HepG2 (cell line): Measurements from ENCODE around the gene ATG4D. TPM values are rescaled to one million over a fixed set of nuclear protein-coding genes. Genes with fewer than 3 reads are reported as not detected.

Source experiments
- BRF2 ChIP-seq: sonication (generic); formaldehyde crosslinking; IDR thresholded peaks from 2 replicates; pipeline ENCODE4 v1.8.1; 2022; ENCODE audit warnings: mild to moderate bottlenecking, missing genetic modification reagents
- EED ChIP-seq: sonication (generic); formaldehyde crosslinking; IDR thresholded peaks from 2 replicates; pipeline ENCODE4 v1.5.0; 2020; ENCODE audit warnings: mild to moderate bottlenecking, missing genetic modification reagents
- MXD3 ChIP-seq: IDR thresholded peaks from 2 replicates; pipeline ENCODE4 v1.6.1; 2016; ENCODE audit warnings: mild to moderate bottlenecking, missing biosample characterization, missing genetic modification reagents
- NFYB ChIP-seq: sonication (generic); formaldehyde crosslinking; IDR thresholded peaks from 2 replicates; pipeline ENCODE4 v1.4.0; 2020; ENCODE audit warnings: missing genetic modification reagents
- POLR2AphosphoS5 ChIP-seq: IDR thresholded peaks from 2 replicates; pipeline ENCODE4 v1.6.1; 2012; ENCODE audit warnings: low read depth, low read length
- REPIN1 ChIP-seq: sonication (generic); formaldehyde crosslinking; IDR thresholded peaks from 2 replicates; pipeline ENCODE4 v1.8.0; 2022; ENCODE audit warnings: missing genetic modification reagents, low read depth, mild to moderate bottlenecking, borderline replicate concordance
- SKI ChIP-seq: fragments of 450-650 bp; IDR thresholded peaks from one replicate; pipeline ENCODE4 v1.6.1; 2018; ENCODE audit warnings: mild to moderate bottlenecking; ENCODE audit not compliant: partially characterized antibody
- SMYD3 ChIP-seq: sonication (generic); formaldehyde crosslinking; IDR thresholded peaks from 2 replicates; pipeline ENCODE4 v1.8.1; 2023; ENCODE audit warnings: mild to moderate bottlenecking, missing genetic modification reagents
- SP5 ChIP-seq: IDR thresholded peaks from 2 replicates; pipeline ENCODE4 v1.6.1; 2016; ENCODE audit warnings: low read depth, borderline replicate concordance
- TARDBP ChIP-seq: sonication (generic); formaldehyde crosslinking; IDR thresholded peaks from 2 replicates; pipeline ENCODE4 v1.8.0; 2022; ENCODE audit warnings: mild to moderate bottlenecking, missing genetic modification reagents
- ZBTB26 ChIP-seq: IDR thresholded peaks from 2 replicates; pipeline ENCODE4 v1.6.1; 2016; ENCODE audit warnings: missing compliant biosample characterization, missing genetic modification reagents, borderline replicate concordance
- ZBTB33 ChIP-seq: sonication (generic); formaldehyde crosslinking; IDR thresholded peaks from 2 replicates; pipeline ENCODE4 v1.4.0; 2020; ENCODE audit warnings: missing genetic modification reagents
- ZBTB42 ChIP-seq: sonication (generic); formaldehyde crosslinking; IDR thresholded peaks from 2 replicates; pipeline ENCODE4 v1.5.0; 2020; ENCODE audit warnings: mild to moderate bottlenecking, missing genetic modification reagents
- ZNF180 ChIP-seq: sonication (generic); formaldehyde crosslinking; IDR thresholded peaks from 2 replicates; pipeline ENCODE4 v1.4.0; 2020; ENCODE audit warnings: low read depth, missing genetic modification reagents, borderline replicate concordance
- ZNF20 ChIP-seq: sonication (generic); formaldehyde crosslinking; IDR thresholded peaks from 2 replicates; pipeline ENCODE4 v1.4.0; 2020; ENCODE audit warnings: mild to moderate bottlenecking, moderate library complexity, missing genetic modification reagents
- ZNF275 ChIP-seq: sonication (generic); formaldehyde crosslinking; IDR thresholded peaks from 2 replicates; pipeline ENCODE4 v1.8.0; 2022; ENCODE audit warnings: missing genetic modification reagents, mild to moderate bottlenecking, inconsistent platforms, borderline replicate concordance
- ZNF350 ChIP-seq: sonication (generic); formaldehyde crosslinking; IDR thresholded peaks from 2 replicates; pipeline ENCODE4 v1.4.0; 2020; ENCODE audit warnings: mild to moderate bottlenecking, low read depth, missing genetic modification reagents, borderline replicate concordance
- ZNF430 ChIP-seq: sonication (generic); formaldehyde crosslinking; IDR thresholded peaks from 2 replicates; pipeline ENCODE4 v1.9.0; 2021; ENCODE audit warnings: mild to moderate bottlenecking, missing genetic modification reagents
- ZNF496 ChIP-seq: sonication (generic); formaldehyde crosslinking; IDR thresholded peaks from 2 replicates; pipeline ENCODE4 v1.8.1; 2023; ENCODE audit warnings: mild to moderate bottlenecking, moderate library complexity, missing genetic modification reagents; ENCODE audit not compliant: insufficient replicate concordance
- ZNF790 ChIP-seq: sonication (generic); formaldehyde crosslinking; IDR thresholded peaks from 2 replicates; pipeline ENCODE4 v1.8.0; 2022; ENCODE audit warnings: missing genetic modification reagents, mild to moderate bottlenecking, borderline replicate concordance
- ZSCAN21 ChIP-seq: sonication (generic); formaldehyde crosslinking; IDR thresholded peaks from 2 replicates; pipeline ENCODE4 v1.8.0; 2022; ENCODE audit warnings: mild to moderate bottlenecking, missing genetic modification reagents, moderate library complexity, borderline replicate concordance
- ZSCAN22 ChIP-seq: sonication (generic); formaldehyde crosslinking; IDR thresholded peaks from 2 replicates; pipeline ENCODE4 v1.4.0; 2020; ENCODE audit warnings: mild to moderate bottlenecking, missing genetic modification reagents
- polyA plus RNA-seq, 8 experiments: library from polyadenylated mRNA; depleted of rRNA in 3 of 8; stranded (reverse) in 7 of 8; unstranded in 1 of 8; fragments of >200 nt; fragmentation: Illumina TruSeq in 4 of 8; extraction: Trizol in 4 of 8; gene quantifications; 2 replicates each; pipeline versions ENCODE4 v1.2.1 to v1.2.3, GENCODE V29; 2011 to 2016; ENCODE audit warnings: low read depth in 4 of 8, missing spikeins in 1 of 8, mixed read lengths in 1 of 8; ENCODE audit not compliant: insufficient read depth in 1 of 8
- total RNA-seq, 5 experiments: library from RNA; depleted of rRNA; stranded (reverse); fragments of >200 nt; fragmentation: Illumina TruSeq; extraction: Trizol; gene quantifications; 2 replicates each; pipeline ENCODE4 v1.2.3, GENCODE V29; 2016; ENCODE audit warnings: low read depth in 1 of 5

ATG4D gene
- total and polyA plus RNA-seq, 2 of the 13 experiments (the other 11 are each of a cell fraction or from before 2014, with no cell fraction given): 17.8 to 19.0 TPM

GRCh38 chr19:10602330-10603083 lies 58.8 kb downstream of the ATG4D start (continued):
- no peak for TF ChIP-seq MXD3 (CRISPR knock-in tag)
- TF ChIP-seq EED (CRISPR knock-in tag): no peak
- no peak for TF ChIP-seq ZBTB42 (CRISPR knock-in tag)
- TF ChIP-seq ZNF180: no peak
- TF ChIP-seq ZNF20: no peak
- TF ChIP-seq SP5 (CRISPR knock-in tag): peak; percentile 33; the same call in 1 of the 2 replicates
- TF ChIP-seq ZNF275 (CRISPR knock-in tag): no peak; the same call in 1 of the 2 replicates
- TF ChIP-seq ZSCAN22 (CRISPR knock-in tag): no peak
- TF ChIP-seq ZBTB26 (CRISPR knock-in tag): no peak
- TF ChIP-seq ZNF496 (CRISPR knock-in tag): no peak
- TF ChIP-seq NFYB (CRISPR knock-in tag): 0 out of 2 replicates have a peak, but pooled peaks have one; percentile 15
- no peak for TF ChIP-seq SKI
- no peak for TF ChIP-seq ZNF350 (CRISPR knock-in tag)
- TF ChIP-seq SMYD3 (CRISPR knock-in tag): no peak
- TF ChIP-seq POLR2AphosphoS5: no peak
- TF ChIP-seq REPIN1 (CRISPR knock-in tag): no peak
- TF ChIP-seq ZSCAN21 (CRISPR knock-in tag): no peak
- TF ChIP-seq ZNF790 (CRISPR knock-in tag): no peak
- no peak for TF ChIP-seq BRF2 (CRISPR knock-in tag)
- no peak for TF ChIP-seq ZBTB33
- no peak for TF ChIP-seq ZNF430 (CRISPR knock-in tag)
- no peak for TF ChIP-seq TARDBP (CRISPR knock-in tag)
